Pons (tissue), 1 donor: ENCODE data around the gene BCAS3.
"Not testable (repeated sequence)": the region's sequence is repeated elsewhere in the genome, so short reads cannot be mapped to it uniquely, and the experiment has no call there.

Experiments
- DNase-seq: peaks from one replicate; pipeline ENCODE4 v3.0.0-alpha.2; 2016; ENCODE audit warnings: low spot score

Gene BCAS3

DNA sequence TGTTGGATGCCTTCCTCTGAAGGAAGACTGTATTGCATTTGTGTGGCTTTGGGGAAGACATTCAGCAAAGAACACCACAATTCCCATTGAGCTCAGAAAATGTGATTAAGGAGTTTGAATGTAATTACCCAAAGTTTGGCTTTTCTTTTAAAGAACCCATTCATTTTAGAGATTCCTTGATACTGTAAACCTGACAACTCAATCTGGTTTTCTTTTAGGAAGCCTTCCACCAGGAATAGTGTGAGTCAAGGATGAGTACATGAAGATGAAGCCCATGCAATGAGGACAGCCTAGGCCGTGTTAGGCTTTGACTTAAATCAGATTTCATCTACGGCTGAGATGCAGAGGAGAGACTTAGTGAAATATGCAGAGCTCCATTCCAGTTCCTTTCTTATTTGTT is 450.3 kb downstream of the BCAS3 start:
- DNase-seq, result no peak

DNA sequence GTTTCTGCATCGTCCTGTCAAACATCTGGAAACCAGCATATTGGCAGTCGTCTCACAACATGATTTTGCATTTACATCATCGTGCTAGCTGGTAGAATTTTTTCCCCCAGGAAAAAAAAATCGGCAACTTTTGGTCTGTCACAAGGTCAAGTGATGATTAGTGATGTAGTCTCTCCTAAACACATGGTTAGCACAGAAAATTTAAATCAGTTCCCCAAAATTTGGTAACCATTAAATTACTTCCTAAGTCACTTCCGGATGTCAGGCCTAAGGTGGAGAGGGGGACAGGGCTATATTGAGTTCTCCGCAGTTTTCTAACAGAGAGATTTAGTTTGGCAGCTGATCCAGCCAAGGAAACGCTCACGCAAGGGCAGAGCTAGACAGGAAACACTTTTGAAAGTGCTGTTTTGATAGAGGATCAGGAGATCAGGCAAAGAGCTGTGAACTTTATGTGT is 451.0 kb downstream of the BCAS3 start:
- no peak for DNase-seq

DNA sequence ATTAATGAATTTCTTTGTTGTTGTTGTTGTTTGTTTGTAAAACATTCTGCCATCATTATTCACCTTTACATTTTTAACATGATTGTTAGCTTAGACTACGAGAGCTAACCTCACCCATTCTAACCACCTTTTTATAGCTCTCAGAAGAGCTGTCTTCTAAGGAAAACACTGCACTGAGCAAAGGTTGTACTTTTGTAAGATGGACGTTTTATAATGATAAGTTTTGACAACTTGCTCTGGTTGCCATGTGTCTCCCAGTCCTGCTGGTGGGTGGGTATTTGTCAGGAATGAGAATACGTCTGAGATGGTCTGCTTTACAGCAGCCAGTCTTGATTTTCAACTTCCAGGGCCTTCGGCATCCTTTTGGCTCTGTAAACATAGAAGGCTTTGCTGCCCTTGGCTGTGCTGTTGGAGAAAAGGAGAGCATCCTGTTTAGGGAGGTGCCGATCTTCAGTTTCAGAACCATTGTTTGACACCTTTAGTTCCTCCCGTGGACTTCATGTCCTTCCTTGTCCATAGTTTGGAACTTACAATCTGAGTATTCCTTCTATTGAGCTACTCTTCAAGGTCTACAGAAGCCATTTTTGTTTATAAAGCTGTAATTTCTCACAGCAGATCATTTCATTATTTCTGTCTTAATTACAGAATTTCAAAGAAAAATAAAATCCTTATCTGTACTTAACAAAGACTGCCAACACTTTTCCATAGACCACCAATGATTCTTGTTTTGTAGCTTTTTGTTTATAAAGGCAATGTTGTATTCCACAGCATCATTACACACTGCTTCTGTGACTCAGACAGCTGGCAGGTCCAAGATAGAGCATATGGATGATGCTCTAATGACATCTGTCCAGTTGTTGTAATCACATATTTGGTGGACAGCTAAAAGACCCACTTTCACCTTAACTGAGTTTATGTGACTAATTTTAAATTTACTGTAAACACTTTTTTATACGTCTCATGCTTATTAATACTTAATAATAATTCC is 451.9 kb downstream of the BCAS3 start:
- no peak for DNase-seq

DNA sequence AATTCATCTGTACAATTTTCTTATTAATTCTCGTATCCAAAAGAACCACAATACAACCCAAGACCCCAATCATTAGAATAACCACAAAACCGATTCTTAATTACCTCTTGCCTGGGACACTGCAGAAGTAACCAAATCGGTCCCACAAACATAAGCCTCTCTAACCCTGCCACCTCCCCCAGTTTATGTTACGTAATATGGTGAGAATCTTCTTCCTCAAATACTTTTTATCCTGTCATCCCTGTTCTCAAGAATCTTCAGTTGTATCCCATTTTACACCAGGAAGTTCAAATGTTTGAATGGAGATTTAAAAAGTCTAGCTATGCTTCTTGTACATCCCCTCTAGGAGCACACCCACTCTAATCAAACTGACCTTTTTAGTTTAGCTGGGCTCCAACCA is 452.7 kb downstream of the BCAS3 start:
- DNase-seq, result no peak

DNA sequence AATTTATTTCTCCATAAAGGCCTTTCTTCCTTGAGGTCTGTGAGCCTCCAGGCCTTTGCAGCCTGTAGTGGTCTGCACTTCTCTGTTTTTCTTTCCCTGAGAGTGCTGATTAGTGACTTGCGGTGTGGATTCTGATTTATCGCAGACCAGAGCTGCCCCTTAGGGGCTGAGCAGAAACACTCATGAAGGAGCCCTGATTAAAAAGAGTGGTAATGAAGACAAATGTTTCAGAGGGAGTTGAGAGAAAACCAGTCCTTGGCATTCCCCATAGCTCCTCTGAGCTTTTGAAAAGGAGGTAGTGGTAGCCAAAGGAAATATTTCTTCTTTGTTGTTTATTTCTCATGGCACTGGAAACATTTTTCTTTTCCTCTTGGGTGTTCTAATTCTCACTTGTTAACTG is 453.9 kb downstream of the BCAS3 start:
- no peak for DNase-seq

DNA sequence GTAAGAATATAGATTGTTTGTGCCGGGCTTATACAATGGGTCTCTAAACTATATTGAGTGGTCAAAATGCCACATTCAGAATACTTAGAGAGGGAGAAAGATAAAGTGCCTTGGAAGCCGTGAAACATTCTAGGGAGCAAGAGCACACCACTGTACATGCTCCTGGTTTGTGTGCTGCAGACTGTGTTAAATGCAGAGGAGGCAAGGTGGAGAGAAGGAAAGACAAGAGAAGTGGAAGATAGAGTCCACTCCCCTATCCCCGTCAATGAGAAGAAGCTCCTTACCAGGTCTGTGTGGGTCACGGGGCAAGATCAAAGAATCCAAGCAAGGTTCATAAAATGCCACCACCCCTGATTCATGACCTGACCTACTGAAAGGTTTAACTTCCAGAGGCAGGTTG is 454.9 kb downstream of the BCAS3 start:
- DNase-seq, result no peak

DNA sequence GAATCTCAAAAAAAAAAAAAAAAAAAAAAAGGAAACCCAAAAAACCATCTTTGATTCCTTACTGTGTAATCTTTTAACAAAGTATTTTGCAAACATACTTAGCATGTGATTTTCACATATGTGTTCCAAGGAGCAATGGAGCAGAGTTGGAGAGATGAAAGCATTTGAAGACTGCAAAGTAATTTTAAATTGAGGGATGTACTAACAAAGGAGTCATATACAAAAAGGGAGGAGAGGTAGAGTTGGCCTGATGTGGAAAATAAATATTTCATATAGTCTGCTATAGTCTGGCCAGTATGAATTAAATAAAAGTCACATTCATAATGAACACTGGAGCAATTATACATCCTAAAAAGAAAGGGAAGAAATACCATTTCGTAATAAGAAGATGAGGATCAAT is 456.2 kb downstream of the BCAS3 start:
- DNase-seq, result no peak

DNA sequence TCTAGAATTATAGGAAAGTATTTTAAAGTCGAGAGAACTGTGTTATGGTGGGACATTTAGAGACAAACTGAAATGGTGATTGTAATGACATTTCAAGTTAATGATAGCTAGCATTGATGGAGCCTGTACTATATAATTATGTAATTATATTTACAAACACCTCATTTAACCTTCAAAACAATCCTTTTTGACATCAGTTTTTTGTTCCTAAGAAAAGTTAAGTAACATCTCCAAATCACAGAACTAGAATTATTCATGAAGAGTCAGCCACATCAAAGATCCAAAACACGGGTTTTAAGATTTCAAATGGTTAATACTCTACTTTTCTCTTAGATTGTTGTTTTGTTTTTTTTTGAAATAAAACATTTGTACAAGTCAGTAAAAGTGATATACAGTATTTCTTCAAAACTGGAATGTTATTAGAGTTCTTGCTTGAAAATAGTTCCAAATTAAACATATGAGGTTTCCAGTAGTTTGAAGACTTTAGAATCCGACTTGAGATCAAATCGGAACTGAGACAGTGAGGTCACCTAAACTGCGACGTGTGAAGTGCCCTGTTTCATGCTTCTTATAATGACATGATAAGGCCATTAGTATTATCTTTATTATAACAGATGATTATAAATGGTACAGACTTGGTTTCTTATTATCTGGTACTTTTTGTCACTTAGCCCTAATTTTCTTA is 457.0 kb downstream of the BCAS3 start:
- DNase-seq, result no peak

DNA sequence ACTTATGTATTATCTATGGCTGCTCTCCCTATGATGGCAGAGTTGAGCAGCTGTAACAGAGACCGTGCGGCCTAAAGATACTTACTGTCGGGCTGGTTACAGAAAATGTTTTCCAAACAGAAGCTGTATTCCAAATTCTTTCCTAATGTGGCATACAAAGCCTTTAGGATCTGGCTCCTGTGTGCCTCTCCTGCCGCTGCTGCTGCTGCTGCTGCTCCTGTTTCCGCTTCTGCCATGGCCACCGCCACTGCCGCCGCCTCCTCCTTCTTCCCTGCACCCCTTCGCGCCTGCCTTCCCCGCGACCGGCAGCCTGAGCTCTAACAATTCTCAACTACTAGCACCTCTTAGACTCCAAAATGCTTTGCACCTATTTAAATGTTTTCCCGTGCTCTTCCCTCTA is 458.1 kb downstream of the BCAS3 start:
- DNase-seq, result no peak

DNA sequence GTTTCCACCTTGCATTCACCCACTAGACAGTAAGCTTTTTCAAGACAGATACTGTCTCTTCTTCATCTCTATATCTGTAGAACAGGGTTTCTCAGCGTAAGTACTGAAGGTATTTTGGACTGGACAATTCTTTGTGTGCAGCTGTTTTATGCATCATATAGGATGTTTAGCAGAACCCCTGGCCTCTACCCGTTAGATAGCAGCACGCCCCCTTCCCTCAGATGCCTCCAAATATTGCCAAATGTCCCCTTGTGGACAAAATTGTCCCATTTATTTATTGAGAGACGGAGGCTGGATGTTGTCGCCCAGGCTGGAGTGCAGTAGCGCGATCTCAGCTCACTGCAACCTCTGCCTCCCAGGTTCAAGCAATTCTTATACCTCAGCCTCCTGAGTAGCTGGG is 458.6 kb downstream of the BCAS3 start:
- DNase-seq, result no peak

DNA sequence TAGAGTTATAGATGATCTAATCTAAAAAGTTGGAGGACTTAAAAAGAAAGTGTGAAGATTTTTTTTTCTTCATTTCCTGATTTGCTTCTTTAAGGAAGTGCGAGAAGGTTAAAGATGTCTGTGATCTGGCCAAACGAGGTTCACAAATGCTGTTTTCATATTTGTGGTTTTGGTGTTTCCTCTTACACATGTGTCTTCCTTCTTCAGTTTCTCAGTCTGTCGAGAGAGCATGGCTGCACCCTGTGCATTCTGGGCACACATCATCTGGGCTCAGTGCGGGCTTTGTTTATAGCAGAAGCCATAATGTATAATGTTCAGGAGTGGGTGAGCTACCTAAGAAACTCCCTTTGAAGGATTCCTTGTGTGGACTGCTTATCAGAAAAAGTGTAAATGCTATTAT is 461.6 kb downstream of the BCAS3 start:
- DNase-seq, result no peak

DNA sequence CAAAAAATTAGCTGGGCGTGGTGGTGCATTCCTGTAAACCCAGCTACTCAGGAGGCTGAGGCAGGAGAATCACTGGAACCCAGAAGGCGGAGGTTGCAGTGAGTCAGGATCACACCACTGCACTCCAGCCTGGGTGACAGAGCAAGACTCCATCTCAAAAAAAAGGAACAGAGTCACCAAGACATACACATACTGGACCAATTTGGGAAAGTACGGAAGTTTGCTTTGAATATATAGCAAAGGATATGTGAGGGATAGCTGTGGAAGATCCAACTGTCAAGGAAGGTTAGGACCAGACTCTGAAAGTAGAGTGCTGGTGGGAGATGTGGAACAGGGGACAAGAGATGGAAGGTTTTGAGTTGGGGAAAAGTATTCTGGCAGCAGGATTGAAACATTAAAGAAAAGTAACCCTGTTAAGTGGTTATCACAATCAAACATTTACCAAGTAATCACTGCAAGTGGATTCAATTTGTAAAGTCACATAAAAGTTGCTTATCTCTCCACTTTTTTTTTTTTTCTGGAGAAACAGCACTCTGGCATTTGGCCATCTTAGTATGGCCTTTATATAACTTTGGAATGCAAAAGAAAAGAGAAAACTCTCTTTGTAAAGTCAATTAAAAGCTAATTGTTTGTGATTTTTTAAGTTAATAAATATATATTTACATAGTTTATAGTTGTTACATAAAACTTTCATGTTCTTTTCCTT is 462.6 kb downstream of the BCAS3 start:
- no peak for DNase-seq

DNA sequence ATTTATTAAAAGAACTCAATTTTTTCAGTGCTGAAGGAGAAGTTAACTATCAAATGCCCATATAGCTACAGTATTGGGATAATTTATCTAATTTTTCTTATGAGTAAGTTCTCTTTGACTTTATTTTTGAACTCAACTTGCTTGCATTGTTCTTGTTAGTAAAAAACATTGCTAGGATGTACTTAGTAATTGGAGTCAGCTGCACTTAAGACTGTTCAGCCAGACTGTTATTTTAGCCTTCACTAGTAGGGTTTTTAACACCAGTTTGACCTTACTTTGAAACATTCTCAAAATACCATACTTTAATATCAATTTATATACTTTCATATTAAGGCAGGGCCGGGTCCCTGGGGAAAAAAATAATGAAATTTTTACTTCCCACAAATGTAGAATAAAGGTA is 465.4 kb downstream of the BCAS3 start:
- no peak for DNase-seq

DNA sequence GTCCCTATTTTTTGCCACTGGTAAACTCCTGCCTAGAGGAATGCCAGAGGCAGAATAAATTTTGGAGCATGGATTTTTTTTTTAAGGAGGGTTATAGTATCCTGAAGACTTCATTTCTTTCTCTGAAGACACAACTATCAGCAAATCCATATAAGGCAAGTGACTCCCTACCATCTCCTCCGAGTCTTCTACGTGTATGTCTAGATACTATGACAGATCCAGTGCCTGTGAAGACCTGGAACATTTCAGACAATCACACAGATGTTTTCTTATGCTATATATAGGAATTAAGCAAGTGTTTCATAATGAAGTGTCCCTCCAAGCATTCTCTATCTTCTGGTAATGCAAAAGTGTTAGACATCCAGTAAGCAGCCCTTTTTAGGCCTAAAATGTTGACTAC is 466.5 kb downstream of the BCAS3 start:
- DNase-seq, result no peak

DNA sequence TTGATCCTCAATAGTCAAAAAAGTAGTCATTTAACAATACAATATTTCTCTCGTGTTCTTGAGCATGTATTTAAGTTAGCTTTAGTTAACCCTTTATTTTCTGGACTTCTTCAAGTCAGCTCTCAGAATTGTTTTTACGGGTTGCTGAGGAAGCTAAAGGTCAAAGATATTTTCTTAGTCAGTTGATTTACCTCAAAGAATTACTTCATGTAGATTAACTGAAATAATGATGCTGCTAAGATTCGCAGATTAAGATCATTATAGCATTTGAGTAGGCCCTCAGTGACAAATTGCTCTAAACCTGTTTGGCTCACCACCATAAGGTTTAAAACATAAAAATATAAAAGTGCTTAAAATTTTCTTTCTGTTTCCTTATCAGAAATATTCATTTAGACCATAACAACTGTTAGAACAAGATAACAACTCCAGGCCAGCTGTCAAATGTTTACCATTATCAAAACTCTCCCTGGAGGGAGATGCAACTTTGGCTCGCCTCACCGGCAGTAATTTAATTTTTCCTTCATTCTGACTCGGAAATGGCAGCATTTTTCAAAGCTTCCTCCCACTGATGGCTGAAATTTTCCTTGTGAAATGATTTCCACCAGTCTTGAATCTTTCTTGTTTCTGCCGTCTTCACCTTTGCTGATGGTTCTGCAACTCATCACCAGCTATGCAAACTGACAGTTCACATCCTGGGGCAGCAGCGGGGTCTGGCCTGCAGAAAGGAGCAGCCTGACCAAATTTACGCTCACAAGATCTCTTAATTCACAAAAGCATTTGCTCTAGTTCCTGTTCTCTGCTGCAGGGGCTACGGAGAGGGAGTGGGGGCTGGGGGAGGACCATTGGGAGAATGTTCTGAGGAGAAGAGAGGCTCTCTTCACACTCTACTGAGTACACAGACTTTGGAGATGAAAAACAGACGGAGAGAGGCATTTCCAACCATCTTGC is 467.2 kb downstream of the BCAS3 start:
- no peak for DNase-seq

DNA sequence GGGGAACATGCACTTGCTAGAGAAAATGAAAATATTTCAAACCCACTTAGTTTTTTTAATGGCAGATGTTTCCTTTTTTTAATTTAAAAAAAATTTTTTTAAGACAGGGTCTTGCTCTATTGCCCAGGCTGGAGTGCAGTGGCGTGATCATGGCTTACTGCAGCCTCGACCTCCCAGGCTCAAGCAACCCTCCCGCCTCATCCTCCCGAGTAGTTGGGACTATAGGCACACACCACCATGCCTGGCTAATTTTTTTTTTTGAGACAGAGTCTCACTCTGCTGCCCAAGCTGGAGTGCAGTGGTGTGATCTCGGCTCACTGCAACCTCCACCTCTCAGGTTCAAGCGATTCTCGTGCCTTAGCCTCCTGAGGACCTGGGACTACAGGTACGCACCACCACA is 469.2 kb downstream of the BCAS3 start:
- DNase-seq, result not testable (repeated sequence)

DNA sequence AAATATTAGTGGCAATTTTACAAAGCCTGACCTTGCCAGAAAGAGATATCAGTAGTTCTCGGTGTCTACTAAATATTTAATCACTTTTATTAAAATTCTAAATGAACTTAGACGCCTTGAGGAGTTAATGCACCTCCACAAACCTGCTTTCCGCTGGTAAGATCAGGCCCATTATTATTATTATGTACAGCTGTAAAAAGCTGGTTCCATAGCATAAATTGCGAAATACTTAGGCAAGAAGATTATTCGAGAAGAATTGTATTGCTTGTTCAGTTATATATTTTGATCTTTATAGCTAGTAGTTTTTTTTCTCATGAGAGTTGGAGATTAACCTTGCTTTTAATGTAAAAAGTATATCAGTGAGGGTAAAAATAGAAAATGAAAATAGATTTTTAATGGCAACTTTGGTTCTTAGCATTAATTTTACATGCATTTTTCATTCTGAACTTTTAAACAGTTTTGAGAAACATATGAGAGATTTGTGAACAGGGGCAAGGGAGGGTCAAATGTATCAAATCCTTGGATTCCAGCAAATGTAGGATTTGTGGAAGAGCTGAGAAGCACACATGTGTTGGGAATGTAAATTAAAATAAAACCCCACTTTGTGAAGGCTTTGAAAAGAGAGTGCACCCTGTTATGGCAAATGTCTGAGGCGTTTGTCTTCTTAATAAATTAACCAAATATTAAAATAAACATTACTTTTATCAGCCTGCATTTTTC is 471.6 kb downstream of the BCAS3 start:
- no peak for DNase-seq

DNA sequence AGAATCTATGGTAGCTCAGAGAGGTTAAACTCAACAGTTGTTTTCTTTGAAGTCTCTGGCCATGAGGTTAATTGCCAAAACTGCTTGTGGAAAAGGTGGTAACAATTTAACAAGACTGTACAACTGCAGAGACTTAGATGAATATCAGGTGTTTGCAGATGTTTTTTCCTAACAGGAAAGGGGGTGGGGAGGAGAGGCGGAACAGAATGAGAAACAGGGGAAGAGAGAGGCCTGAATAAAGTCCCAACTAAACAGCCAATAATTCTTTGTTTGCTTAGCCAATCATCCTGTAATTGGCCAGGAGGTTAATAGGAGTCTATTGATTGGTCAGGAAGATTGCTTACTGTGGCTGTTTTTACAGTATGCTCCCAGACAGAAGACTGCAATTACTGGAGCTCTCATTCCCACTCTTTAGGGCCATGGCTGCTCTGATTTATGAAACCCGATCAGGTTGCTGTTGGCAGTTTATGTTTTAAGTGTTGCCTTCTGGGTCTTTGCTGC is 472.3 kb downstream of the BCAS3 start:
- no peak for DNase-seq

DNA sequence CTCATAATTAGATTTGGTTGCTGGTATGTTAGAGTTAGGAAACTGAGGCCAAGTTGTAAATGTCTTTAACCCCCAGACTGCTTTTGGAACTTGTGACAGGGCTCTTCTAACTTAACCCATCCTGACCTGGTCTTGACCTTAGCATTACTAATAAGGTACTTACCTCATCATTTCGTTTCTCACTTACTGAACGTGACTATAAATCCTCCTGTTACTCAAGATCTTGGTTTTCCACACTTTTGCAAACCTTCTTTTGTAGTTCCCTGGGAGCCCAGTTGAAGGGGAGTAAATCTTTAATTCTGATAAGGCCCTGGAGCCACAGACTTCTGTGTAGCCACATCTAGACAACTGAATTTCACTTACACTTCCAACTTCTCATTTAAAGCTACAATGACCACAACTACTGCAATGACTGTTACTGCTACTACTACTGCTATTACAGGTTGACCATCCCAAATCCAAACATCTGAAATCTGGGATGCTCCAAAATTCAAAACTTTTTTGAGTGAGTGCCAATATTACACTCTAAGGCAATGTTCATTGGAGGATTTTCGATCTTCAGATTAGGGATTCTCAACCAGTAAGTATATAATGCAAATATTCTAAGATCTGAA is 473.1 kb downstream of the BCAS3 start:
- no peak for DNase-seq

DNA sequence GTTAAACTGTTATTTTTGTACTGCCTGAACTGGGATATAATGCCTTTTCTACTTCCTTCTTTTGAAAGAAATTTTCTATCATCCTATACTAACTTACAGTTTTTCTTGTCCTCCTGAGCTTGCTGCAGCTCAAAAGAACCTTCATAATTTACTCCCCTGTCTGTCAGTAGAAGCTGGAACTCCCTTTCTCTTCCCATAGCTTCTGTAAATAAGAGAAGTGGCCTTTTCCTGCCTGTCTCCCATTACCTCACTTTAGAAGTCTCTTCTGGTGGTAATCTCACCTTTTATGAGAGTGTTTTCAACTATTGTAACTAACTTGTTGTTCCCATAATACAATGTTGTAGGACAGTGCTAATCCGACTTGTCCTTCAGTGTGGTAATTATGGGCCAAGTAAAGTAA is 475.2 kb downstream of the BCAS3 start:
- DNase-seq, result no peak
